Keratinocyte (primary cell): ENCODE measurements around the gene ZFR2. TPM values are rescaled to one million over a fixed set of nuclear protein-coding genes. Genes with fewer than 3 reads are reported as not detected.

Experiments used
- DNase-seq: peaks from one replicate; pipeline ENCODE4 v3.0.0-alpha.2; 2011; ENCODE audit warnings: low read depth, missing footprints, low spot score
- FAIRE-seq: peaks from 2 replicates; lab custom pipeline; 2011; peaks lifted over from hg19 to GRCh38; lab: Jason Lieb, UNC
- H2AFZ ChIP-seq: 2 replicates; pipeline ENCODE4 v1.6.0; 2012; ENCODE audit warnings: low read length, control low read depth, inconsistent platforms; ENCODE audit not compliant: control insufficient read depth
- H3K27ac ChIP-seq: 2 replicates; pipeline ENCODE4 v1.5.1; 2011; ENCODE audit warnings: low read length; ENCODE audit not compliant: control insufficient read depth, insufficient read depth
- H3K27me3 ChIP-seq: 3 replicates; pipeline ENCODE4 v1.6.0; 2011; ENCODE audit warnings: low read length; ENCODE audit not compliant: control insufficient read depth, insufficient read depth; ENCODE audit errors: extremely low read depth
- H3K36me3 ChIP-seq, 2 experiments: 2 replicates in 1 of 2; 3 replicates in 1 of 2; pipeline ENCODE4 v1.5.1; 2011; ENCODE audit warnings: low read length in 2 of 2, mild to moderate bottlenecking in 1 of 2; ENCODE audit not compliant: control insufficient read depth in 2 of 2, insufficient read depth in 2 of 2; ENCODE audit errors: extremely low read depth in 1 of 2
- H3K4me1 ChIP-seq: 3 replicates; pipeline ENCODE4 v1.5.1; 2011; ENCODE audit warnings: low read length; ENCODE audit not compliant: control insufficient read depth, insufficient read depth; ENCODE audit errors: extremely low read depth
- H3K4me2 ChIP-seq: 3 replicates; pipeline ENCODE4 v1.6.0; 2011; ENCODE audit warnings: low read depth, low read length; ENCODE audit not compliant: control insufficient read depth, insufficient read depth; ENCODE audit errors: extremely low read depth
- H3K4me3 ChIP-seq, 3 experiments: fragments of 200-600 bp in 1 of 3; sonication (generic) in 1 of 3; 2 replicates in 2 of 3; 3 replicates in 1 of 3; pipeline ENCODE4 v1.5.1; 2011 to 2016; ENCODE audit warnings: low read length in 3 of 3, mild to moderate bottlenecking in 3 of 3, control low read depth in 2 of 3, inconsistent platforms in 1 of 3, low read depth in 1 of 3, mixed read lengths in 1 of 3, mixed run types in 1 of 3, moderate library complexity in 1 of 3; ENCODE audit not compliant: control insufficient read depth in 2 of 3, insufficient read depth in 2 of 3; ENCODE audit errors: extremely low read depth in 1 of 3
- H3K79me2 ChIP-seq: 2 replicates; pipeline ENCODE4 v1.6.0; 2012; ENCODE audit warnings: low read length; ENCODE audit not compliant: control insufficient read depth, insufficient read depth
- H3K9ac ChIP-seq: 3 replicates; pipeline ENCODE4 v1.6.0; 2011; ENCODE audit warnings: low read length; ENCODE audit not compliant: control insufficient read depth, insufficient read depth; ENCODE audit errors: extremely low read depth
- H3K9me1 ChIP-seq: 3 replicates; pipeline ENCODE4 v1.6.0; 2011; ENCODE audit warnings: low read length; ENCODE audit not compliant: control insufficient read depth, insufficient read depth; ENCODE audit errors: extremely low read depth
- H3K9me3 ChIP-seq: 2 replicates; pipeline ENCODE4 v1.5.1; 2012; ENCODE audit warnings: low read depth, low read length; ENCODE audit not compliant: control insufficient read depth
- H4K20me1 ChIP-seq: 3 replicates; pipeline ENCODE4 v1.6.0; 2011; ENCODE audit warnings: low read length; ENCODE audit not compliant: control insufficient read depth, insufficient read depth; ENCODE audit errors: extremely low read depth
- CTCF ChIP-seq, 3 experiments: IDR thresholded peaks in 1 of 3; conservative IDR thresholded peaks in 1 of 3; optimal IDR thresholded peaks in 1 of 3; 2 replicates in 2 of 3; 3 replicates in 1 of 3; pipeline versions ENCODE3 to v1.5.1; 2011; ENCODE audit warnings: low read length in 3 of 3, mild to moderate bottlenecking in 3 of 3, moderate library complexity in 2 of 3, control low read depth in 1 of 3, inconsistent platforms in 1 of 3; ENCODE audit not compliant: insufficient read depth in 2 of 3; ENCODE audit errors: extremely low read depth in 1 of 3
- EZH2 ChIP-seq: IDR thresholded peaks from one replicate; pipeline ENCODE4 v1.6.1; 2012; ENCODE audit warnings: inconsistent platforms, mild to moderate bottlenecking, low read length, moderate library complexity
- dilution Hi-C: fragments of 300-500 bp; cut with MboI; formaldehyde crosslinking; loops from one replicate; pipeline ENCODE4 v1.7.0; 2020; ENCODE audit warnings: low sequenced_read_pairs; ENCODE audit not compliant: extremely low pct_ligation_motif_present
- polyA plus RNA-seq, 5 experiments: library from polyadenylated mRNA; depleted of rRNA in 3 of 5; stranded (reverse) in 3 of 5; stranded (forward) in 1 of 5; unstranded in 1 of 5; fragments of >200 nt; gene quantifications; 1 replicate in 1 of 5; 2 replicates in 3 of 5; 3 replicates in 1 of 5; pipeline versions ENCODE4 v1.2.1 to v1.2.3, GENCODE V29; 2011 to 2012; ENCODE audit warnings: missing spikeins in 2 of 5, low read depth in 1 of 5, low replicate concordance in 1 of 5

ZFR2 gene
- polyA plus RNA-seq, 1 donor (not counting 4 experiments of a cell fraction or from before 2014, with no cell fraction given), result not detected

GRCh38 chr19:3851254-3852176 is 17.3 kb downstream of the ZFR2 start:
- H3K9me3 ChIP-seq, result peaks cover 2% of the 10 kb centered on the region
- H3K36me3 ChIP-seq, result no peaks in the 10 kb centered on the region
- H3K4me2 ChIP-seq, result no peak overlapping the region
- H3K4me1 ChIP-seq, result no peaks in the 10 kb centered on the region
- H2AFZ ChIP-seq, result no peak overlapping the region
- no peak overlapping the region for H3K27ac ChIP-seq
- H3K9ac ChIP-seq, result no peak overlapping the region
- H4K20me1 ChIP-seq, result peaks cover 9% of the 10 kb centered on the region
- H3K79me2 ChIP-seq, result no peaks in the 10 kb centered on the region
- dilution Hi-C loops, result no loop called here
- no peak overlapping the region for H3K4me3 ChIP-seq
- DNase-seq (no peak), FAIRE-seq (no peak)
- peaks cover 64% of the 10 kb centered on the region for H3K27me3 ChIP-seq
- no peaks in the 10 kb centered on the region for H3K9me1 ChIP-seq
- no peak for TF ChIP-seq CTCF (optimal IDR thresholded peaks at IDR 0.05 in 1 of 3, IDR thresholded peaks at IDR 0.05 in 1 of 3, conservative IDR thresholded peaks at IDR 0.05 in 1 of 3; ENCODE audit: extremely low read depth in 1 of 3, insufficient read depth in 2 of 3, low read length in 3 of 3)
- no peak for TF ChIP-seq EZH2

- H3K9ac ChIP-seq, result no peak overlapping the region
- no peaks in the 10 kb centered on the region for H3K4me1 ChIP-seq
- no peak overlapping the region for H3K4me3 ChIP-seq
- dilution Hi-C loops, result no loop called here
- DNase-seq (no peak), FAIRE-seq (no peak)
- H3K79me2 ChIP-seq, result no peaks in the 10 kb centered on the region
- H3K9me1 ChIP-seq, result no peaks in the 10 kb centered on the region
- no peak overlapping the region for H3K4me2 ChIP-seq
- H4K20me1 ChIP-seq, result peaks cover 6% of the 10 kb centered on the region
- no peak for TF ChIP-seq EZH2
- no peak for TF ChIP-seq CTCF (optimal IDR thresholded peaks at IDR 0.05 in 1 of 3, IDR thresholded peaks at IDR 0.05 in 1 of 3, conservative IDR thresholded peaks at IDR 0.05 in 1 of 3; ENCODE audit: extremely low read depth in 1 of 3, insufficient read depth in 2 of 3, low read length in 3 of 3)
- H3K9me3 ChIP-seq, result peaks cover 2% of the 10 kb centered on the region
- H3K27me3 ChIP-seq, result peaks cover 60% of the 10 kb centered on the region
- H3K36me3 ChIP-seq, result no peaks in the 10 kb centered on the region
- no peak overlapping the region for H2AFZ ChIP-seq
- no peak overlapping the region for H3K27ac ChIP-seq
Observed at GRCh38 chr19:3850320-3850972, 18.4 kb downstream of the ZFR2 start.
